Colonic mucosa (tissue), 4 donors: Measurements from ENCODE around the gene HSD17B13. TPM values are rescaled to one million over a fixed set of nuclear protein-coding genes. Genes with fewer than 3 reads are reported as not detected.

Experiments
- DNase-seq: peaks from one replicate; pipeline ENCODE4 v3.0.0-alpha.2; 2020
- H3K27ac ChIP-seq: fragments of 200-600 bp; one replicate; pipeline ENCODE4 v1.8.0; 2021
- H3K27me3 ChIP-seq: fragments of 200-600 bp; one replicate; pipeline ENCODE4 v1.8.0; 2021
- H3K36me3 ChIP-seq: fragments of 200-600 bp; one replicate; pipeline ENCODE4 v1.8.0; 2021
- H3K4me1 ChIP-seq: fragments of 200-600 bp; one replicate; pipeline ENCODE4 v1.8.0; 2021; ENCODE audit warnings: mild to moderate bottlenecking
- H3K4me3 ChIP-seq: fragments of 200-600 bp; one replicate; pipeline ENCODE4 v1.8.0; 2021
- H3K9ac ChIP-seq, 2 donors: one replicate each; pipeline ENCODE4 v1.7.0; 2013; ENCODE audit warnings: control low read depth in 2 of 2, low read depth in 2 of 2, low read length in 2 of 2
- H3K9me3 ChIP-seq: fragments of 200-600 bp; one replicate; pipeline ENCODE4 v1.8.0; 2021
- CTCF ChIP-seq: fragments of 200-600 bp; IDR thresholded peaks from one replicate; pipeline ENCODE4 v1.8.0; 2022; ENCODE audit warnings: antibody characterized with exemption, mild to moderate bottlenecking
- intact Hi-C: fragments of 100-400 bp; cut with DNase I; formaldehyde crosslinking; loops from one replicate; pipeline ENCODE4 v1.14.1; 2022
- total RNA-seq, 2 donors: library from RNA; stranded (reverse); fragmentation: NEBNext Ultra II Directional in 1 of 2; extraction: Animal tissue kit (Norgen Biotek cat#: 25700) in 1 of 2; gene quantifications; one replicate each; pipeline ENCODE4 v1.2.1, GENCODE V29; 2021
- donor health status: healthy.
- donor health status: DM: no; HTN: no; CAD: no.
- donor health status: DM: no; HTN: no; CAD: no.

Gene HSD17B13
- total RNA-seq, 2 donors from 2014 or later: 0.77 to 1.1 TPM

- no peak overlapping the region for H3K27ac ChIP-seq
- intact Hi-C loops: no loop called here
- H3K4me1 ChIP-seq: no peaks in the 10 kb centered on the region
- H3K4me3 ChIP-seq: no peak overlapping the region
- no peaks in the 10 kb centered on the region for H3K27me3 ChIP-seq
- H3K9me3 ChIP-seq: no peaks in the 10 kb centered on the region
- H3K9ac ChIP-seq: no peak overlapping the region
- no peak for DNase-seq
- no peak for TF ChIP-seq CTCF
- H3K36me3 ChIP-seq: no peaks in the 10 kb centered on the region
Observed at GRCh38 chr4:87313756-87314155, 8.9 kb downstream of the HSD17B13 start.

- no peak overlapping the region for H3K4me3 ChIP-seq
- no peaks in the 10 kb centered on the region for H3K9me3 ChIP-seq
- no peak overlapping the region for H3K9ac ChIP-seq
- intact Hi-C loops: no loop called here
- TF ChIP-seq CTCF: no peak
- no peaks in the 10 kb centered on the region for H3K36me3 ChIP-seq
- DNase-seq: no peak
- H3K27ac ChIP-seq: no peak overlapping the region
- H3K4me1 ChIP-seq: no peaks in the 10 kb centered on the region
- H3K27me3 ChIP-seq: no peaks in the 10 kb centered on the region
Observed at GRCh38 chr4:87311684-87312083, 11.0 kb downstream of the HSD17B13 start.

GRCh38 chr4:87310691-87311335 is 11.9 kb downstream of the HSD17B13 start:
- Histone ChIP-seq H3K27ac (no peak overlapping the region), H3K4me1 (no peaks in the 10 kb centered on the region), H3K36me3 (no peaks in the 10 kb centered on the region), H3K9me3 (no peaks in the 10 kb centered on the region), H3K27me3 (no peaks in the 10 kb centered on the region), H3K9ac (no peak overlapping the region), H3K4me3 (no peak overlapping the region)
- no peak for DNase-seq
- intact Hi-C loops: no loop called here
- TF ChIP-seq CTCF: no peak

- Histone ChIP-seq H3K9me3 (no peaks in the 10 kb centered on the region), H3K4me1 (no peaks in the 10 kb centered on the region), H3K27me3 (no peaks in the 10 kb centered on the region), H3K36me3 (no peaks in the 10 kb centered on the region), H3K4me3 (no peak overlapping the region), H3K9ac (no peak overlapping the region), H3K27ac (no peak overlapping the region)
- no peak for TF ChIP-seq CTCF
- DNase-seq: no peak
- intact Hi-C loops: no loop called here
Observed at GRCh38 chr4:87309625-87310024, 13.1 kb downstream of the HSD17B13 start.

GRCh38 chr4:87306056-87306455 is 16.6 kb downstream of the HSD17B13 start:
- intact Hi-C loops: no loop called here
- H3K9ac ChIP-seq: no peak overlapping the region

More at GRCh38 chr4:87306056-87306455, 16.6 kb downstream of the HSD17B13 start:
- H3K27ac ChIP-seq: no peak overlapping the region
- no peaks in the 10 kb centered on the region for H3K9me3 ChIP-seq
- H3K36me3 ChIP-seq: no peaks in the 10 kb centered on the region
- TF ChIP-seq CTCF: no peak
- no peaks in the 10 kb centered on the region for H3K4me1 ChIP-seq
- no peak for DNase-seq
- H3K4me3 ChIP-seq: no peak overlapping the region
- H3K27me3 ChIP-seq: no peaks in the 10 kb centered on the region
